ENCODE results near the gene CATSPER3.

Gene CATSPER3

DNA sequence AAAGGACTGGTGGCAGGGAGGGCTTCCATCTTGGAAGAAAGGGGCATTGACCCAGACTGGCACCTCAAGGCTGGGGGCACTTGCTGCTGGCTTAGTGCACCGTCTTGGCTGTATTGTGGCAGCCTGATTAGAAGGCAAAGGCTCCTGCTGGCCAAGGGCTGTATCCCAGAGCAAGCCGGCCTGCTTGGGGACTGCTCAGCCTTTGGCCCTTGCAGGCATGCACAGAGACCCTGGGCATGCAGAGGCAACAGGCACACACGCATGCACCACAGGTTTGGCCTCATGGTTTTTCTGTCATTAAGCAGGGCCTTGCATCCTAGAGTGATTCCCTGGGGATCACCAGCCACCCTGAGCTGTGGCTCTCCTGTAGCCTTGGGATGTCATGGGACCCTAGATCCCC, 37.4 kb downstream of the CATSPER3 start:
- no peak for TF ChIP-seq POLR2A (IDR thresholded peaks at IDR 0.05; ENCODE audit: low read depth, low read length)
- FAIRE-seq (no peak), DNase-seq (ENCODE audit: insufficient read length) (no peak)

DNA sequence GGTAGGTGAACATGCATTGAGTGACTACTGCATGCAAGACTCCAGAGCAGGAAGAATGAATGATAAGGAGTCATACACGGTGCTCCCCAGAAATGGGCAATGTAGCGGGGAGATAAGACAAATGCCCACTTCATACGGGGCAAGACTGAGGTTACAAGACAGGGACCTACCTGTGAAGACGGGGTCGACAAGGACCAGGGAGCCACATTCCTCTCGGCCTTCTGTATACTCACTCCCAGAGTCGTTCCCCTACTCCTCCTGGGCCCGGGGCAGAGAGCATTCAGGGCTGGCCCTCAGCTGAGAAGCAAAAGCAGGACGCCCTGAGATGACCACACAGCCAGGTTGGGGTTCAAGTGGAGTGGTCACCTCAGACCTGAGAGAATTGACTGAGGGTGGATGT, 39.6 kb downstream of the CATSPER3 start:
- FAIRE-seq (no peak), DNase-seq (ENCODE audit: insufficient read length) (no peak)
- TF ChIP-seq TAF1 (IDR thresholded peaks at IDR 0.05; ENCODE audit: borderline replicate concordance, low read depth, low read length), result no peak
- no peak for TF ChIP-seq POLR2AphosphoS5 (IDR thresholded peaks at IDR 0.05; ENCODE audit: low read depth, low read length)
- TF ChIP-seq POLR2A (IDR thresholded peaks at IDR 0.05; ENCODE audit: low read depth, low read length), result no peak

GRCh38 chr5:135007749-135008363, 40.1 kb downstream of the CATSPER3 start:
- TF ChIP-seq TAF1 (IDR thresholded peaks at IDR 0.05; ENCODE audit: borderline replicate concordance, low read depth, low read length), result no peak
- TF ChIP-seq POLR2A (IDR thresholded peaks at IDR 0.05; ENCODE audit: low read depth, low read length), result no peak
- TF ChIP-seq POLR2AphosphoS5 (IDR thresholded peaks at IDR 0.05; ENCODE audit: low read depth, low read length), result no peak
- no peak for DNase-seq (ENCODE audit: insufficient read length)
- FAIRE-seq, result no peak

- FAIRE-seq (no peak), DNase-seq (ENCODE audit: insufficient read length) (no peak)
- TF ChIP-seq POLR2AphosphoS5 (IDR thresholded peaks at IDR 0.05; ENCODE audit: low read depth, low read length), result no peak
Measured at GRCh38 chr5:135008556-135008955, 40.8 kb downstream of the CATSPER3 start.

DNA sequence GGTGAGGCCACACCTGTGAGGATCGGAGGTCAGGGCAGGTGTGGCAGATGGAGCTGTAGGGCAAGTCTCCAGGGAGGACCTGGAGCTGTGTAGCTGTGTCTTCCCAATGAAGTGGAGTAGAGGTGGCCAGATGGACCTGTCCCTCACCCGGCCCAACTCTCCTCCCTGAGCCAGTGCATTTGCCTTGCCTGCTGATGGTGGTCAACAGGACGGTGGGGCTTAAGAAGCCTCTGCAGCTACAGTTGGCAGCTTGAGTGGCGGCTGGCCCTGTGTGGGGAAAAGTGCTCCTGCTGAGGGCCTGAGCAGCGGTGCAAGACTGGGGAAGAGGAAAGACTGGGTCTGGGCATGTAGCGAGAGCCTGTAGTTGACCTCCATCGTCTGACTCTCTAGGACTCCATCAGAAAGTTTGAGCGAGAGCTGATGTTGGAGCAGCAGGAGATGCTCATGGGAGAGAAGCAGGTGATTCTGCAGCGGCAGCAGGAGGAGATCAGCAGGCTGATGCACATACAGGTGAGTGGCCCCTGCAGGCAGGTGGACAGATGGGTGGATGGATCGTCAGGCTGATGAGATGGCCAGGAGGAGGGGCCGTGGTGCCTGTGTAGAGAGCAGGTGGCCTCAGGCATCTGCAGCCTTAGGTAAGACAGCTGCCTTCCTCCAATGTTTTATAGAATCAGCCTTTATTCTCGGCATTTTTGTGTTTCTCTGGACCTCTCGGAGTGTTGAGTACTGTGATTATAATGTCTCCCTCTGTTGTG, 41.5 kb downstream of the CATSPER3 start:
- TF ChIP-seq TAF1 (IDR thresholded peaks at IDR 0.05; ENCODE audit: borderline replicate concordance, low read depth, low read length) (no peak), POLR2AphosphoS5 (IDR thresholded peaks at IDR 0.05; ENCODE audit: low read depth, low read length) (no peak), POLR2A (IDR thresholded peaks at IDR 0.05; ENCODE audit: low read depth, low read length) (no peak)
- FAIRE-seq (no peak), DNase-seq (ENCODE audit: insufficient read length) (no peak)

GRCh38 chr5:135009736-135010501, 42.2 kb downstream of the CATSPER3 start:
- no peak for TF ChIP-seq POLR2AphosphoS5 (IDR thresholded peaks at IDR 0.05; ENCODE audit: low read depth, low read length)
- TF ChIP-seq POLR2A (IDR thresholded peaks at IDR 0.05; ENCODE audit: low read depth, low read length), result no peak
- TF ChIP-seq TAF1 (IDR thresholded peaks at IDR 0.05; ENCODE audit: borderline replicate concordance, low read depth, low read length), result no peak
- DNase-seq (ENCODE audit: insufficient read length) (no peak), FAIRE-seq (no peak)

- TF ChIP-seq POLR2A (IDR thresholded peaks at IDR 0.05; ENCODE audit: low read depth, low read length) (no peak), POLR2AphosphoS5 (IDR thresholded peaks at IDR 0.05; ENCODE audit: low read depth, low read length) (no peak), TAF1 (IDR thresholded peaks at IDR 0.05; ENCODE audit: borderline replicate concordance, low read depth, low read length) (no peak)
- DNase-seq (ENCODE audit: insufficient read length) (no peak), FAIRE-seq (no peak)
Measured at GRCh38 chr5:135010502-135011354, 43.0 kb downstream of the CATSPER3 start.

DNA sequence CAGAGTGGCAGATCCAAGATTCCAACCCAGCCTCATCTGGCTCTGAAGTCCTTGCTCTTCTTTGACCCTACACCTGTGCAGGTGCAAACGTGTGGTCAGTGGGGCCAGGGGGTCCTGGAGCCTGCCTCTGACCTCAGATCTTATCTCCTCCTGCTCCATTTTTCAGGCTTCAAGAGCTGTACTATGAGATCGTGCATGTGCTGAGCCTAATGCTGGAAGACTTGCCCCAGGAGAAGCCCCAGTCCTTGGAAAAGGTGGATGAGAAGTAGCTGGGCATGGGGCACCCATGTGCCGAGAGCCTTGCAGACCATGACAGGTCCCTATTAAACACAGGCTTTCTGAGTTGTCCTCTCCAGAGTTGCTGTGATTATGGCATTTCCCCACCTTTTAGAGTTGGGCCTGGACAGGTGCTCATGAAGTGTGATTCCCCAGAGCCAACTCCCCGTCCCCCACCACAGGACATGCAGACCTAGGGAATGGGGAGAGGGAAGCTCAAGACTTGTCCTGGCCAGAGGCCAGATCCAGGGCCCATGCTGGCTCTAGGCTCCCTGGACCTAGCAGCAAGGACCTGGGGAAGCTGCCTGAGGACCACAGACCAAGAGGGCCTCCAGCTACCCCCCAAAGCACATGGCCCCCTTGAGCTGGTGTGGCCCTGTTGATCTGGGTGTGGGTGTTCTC, 43.8 kb downstream of the CATSPER3 start:
- DNase-seq (ENCODE audit: insufficient read length) (no peak), FAIRE-seq (no peak)
- TF ChIP-seq POLR2AphosphoS5 (IDR thresholded peaks at IDR 0.05; ENCODE audit: low read depth, low read length) (no peak), TAF1 (IDR thresholded peaks at IDR 0.05; ENCODE audit: borderline replicate concordance, low read depth, low read length) (no peak), POLR2A (IDR thresholded peaks at IDR 0.05; ENCODE audit: low read depth, low read length) (no peak)

DNA sequence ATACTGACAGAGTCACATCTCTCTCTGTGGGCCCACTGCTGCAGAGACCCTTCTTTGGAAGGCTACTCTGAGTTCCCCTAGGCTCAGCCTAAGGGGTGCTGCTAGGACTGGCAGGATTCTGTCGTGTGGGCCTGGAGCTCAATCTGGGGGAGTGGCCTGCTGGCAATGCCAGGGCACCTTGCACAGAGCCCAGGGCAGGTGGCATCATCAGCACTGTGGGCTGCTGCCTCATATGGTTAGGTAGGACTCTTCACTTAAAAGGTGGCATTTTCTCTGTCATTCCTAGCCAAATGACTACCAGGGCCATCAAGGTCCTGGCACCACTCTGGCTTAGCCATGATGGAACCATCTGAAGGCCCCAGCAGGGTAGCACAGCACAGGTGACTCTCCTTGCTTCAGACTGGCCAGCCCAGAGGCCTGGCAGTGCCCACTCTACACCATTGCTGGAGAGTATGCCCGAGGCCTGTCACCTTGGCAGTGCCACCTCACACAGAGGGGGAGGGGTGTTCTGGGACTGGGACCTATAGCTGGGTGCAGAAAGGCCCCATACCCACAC, 44.4 kb downstream of the CATSPER3 start:
- FAIRE-seq (no peak), DNase-seq (ENCODE audit: insufficient read length) (peak; percentile 2)
- TF ChIP-seq TAF1 (IDR thresholded peaks at IDR 0.05; ENCODE audit: borderline replicate concordance, low read depth, low read length) (no peak), POLR2AphosphoS5 (IDR thresholded peaks at IDR 0.05; ENCODE audit: low read depth, low read length) (no peak)

DNA sequence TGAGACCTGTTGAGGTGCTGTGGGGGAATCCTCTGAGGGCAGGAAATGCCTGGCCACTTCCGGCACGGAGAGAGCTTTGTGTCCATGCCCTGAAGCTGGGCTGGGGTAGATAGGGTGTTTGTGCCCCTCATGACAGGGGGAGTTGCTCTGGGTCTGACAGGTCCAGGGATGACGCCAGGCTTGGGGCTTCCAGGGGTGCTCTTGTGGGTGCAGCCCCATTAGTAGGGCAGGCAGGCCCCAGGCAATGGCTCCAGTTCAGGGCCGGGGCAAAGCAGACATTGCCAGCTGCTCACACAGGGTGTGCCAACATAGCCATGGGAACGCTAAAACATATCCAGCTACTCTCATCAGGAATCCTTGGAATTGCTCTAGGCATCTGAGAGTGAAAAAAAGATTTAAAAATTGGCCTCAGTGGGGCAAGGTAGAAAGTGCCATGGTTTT, 45.3 kb downstream of the CATSPER3 start:
- TF ChIP-seq POLR2A (IDR thresholded peaks at IDR 0.05; ENCODE audit: low read depth, low read length) (no peak), TAF1 (IDR thresholded peaks at IDR 0.05; ENCODE audit: borderline replicate concordance, low read depth, low read length) (no peak), POLR2AphosphoS5 (IDR thresholded peaks at IDR 0.05; ENCODE audit: low read depth, low read length) (no peak)
- DNase-seq (ENCODE audit: insufficient read length), result no peak
- FAIRE-seq, result no peak

All from GM12892 (cell line).